Activated effector memory CD4-positive, alpha-beta T cell treated with anti-CD3 and anti-CD28 coated beads, Interleukin-2, amount 50 U/mL, for 16 hours (primary cell): ENCODE measurements around the gene DIDO1.

Source experiments
- DNase-seq: peaks from one replicate; pipeline ENCODE4 v3.0.0-alpha.2; 2020

DIDO1 gene

DNA sequence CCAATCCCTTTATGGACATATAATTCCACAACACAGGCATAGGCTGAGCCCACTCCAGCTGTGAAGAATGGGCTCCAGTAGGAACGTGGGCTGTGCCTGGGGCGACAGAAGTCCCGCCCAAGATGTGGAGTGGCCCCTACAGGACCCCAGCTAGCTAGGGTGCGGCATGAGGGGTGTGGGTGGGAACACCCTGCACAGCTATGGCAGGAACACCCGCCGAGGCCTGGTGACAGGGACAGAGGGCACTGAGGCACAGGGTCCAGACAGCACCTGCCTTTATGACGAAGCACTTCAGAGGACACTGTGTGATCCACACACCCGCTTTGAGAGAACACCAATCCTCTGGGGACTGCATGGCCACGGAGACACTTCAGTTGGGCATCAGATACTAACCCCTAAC is 36.4 kb downstream of the DIDO1 start:
- no peak for DNase-seq

DNA sequence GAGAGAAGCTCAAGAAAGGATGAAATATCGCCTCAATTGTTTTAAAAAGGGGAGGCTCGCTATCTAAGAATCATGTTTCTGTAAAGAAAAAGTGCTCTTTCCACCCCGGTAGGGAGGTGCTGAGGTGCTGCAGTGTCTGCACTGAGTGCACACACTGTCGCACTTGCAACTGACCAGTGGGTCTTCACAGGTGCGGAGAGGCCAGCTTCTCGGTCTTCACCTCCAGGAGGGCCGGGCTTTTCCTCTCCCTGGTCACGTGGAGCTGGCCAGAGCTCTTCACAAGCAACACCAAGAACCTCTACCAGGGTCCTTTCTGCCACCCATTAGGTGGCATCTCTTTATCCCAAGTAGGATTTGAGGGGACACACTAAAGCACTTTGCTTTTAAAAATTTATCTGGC is 36.9 kb downstream of the DIDO1 start:
- DNase-seq: no peak

GRCh38 chr20:62888910-62889309 is 37.4 kb downstream of the DIDO1 start:
- no peak for DNase-seq

DNA sequence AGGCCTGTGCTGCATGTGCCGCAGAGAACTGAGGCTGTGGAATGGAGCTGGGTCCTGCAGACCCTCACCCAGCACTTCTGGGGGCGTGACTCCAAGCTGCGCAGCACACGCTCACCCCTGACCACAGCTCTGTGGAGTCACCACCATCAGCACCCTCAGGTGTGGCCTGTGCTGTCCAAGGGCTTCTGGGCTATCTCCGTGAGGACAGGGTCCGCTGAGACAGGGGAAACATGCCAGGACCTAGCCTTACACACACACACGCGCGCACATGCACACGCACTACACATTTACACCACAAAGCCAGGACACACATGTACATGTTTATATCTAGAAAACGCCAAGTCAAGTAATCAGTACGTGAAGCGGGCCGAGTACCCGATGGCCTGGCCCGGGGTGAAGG is 37.9 kb downstream of the DIDO1 start:
- no peak for DNase-seq

DNA sequence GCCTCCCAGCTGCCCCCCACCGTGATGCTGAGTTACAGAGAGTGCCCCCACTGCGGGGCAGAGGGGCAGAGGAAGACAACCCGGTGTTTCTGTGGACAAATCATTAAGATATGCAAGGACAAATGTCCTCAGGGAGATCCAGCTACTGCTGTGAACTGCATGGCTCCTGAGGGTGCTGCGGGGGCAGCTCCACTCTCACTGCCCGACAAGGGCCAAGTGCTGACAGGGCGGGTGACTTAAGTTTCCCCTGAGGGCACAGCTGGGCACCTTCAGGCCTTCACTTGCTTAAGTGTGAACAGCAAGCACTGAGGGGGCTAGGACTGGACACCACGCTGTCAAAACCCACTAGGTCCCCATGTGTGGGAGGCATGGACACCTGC is 38.5 kb downstream of the DIDO1 start:
- no peak for DNase-seq

DNA sequence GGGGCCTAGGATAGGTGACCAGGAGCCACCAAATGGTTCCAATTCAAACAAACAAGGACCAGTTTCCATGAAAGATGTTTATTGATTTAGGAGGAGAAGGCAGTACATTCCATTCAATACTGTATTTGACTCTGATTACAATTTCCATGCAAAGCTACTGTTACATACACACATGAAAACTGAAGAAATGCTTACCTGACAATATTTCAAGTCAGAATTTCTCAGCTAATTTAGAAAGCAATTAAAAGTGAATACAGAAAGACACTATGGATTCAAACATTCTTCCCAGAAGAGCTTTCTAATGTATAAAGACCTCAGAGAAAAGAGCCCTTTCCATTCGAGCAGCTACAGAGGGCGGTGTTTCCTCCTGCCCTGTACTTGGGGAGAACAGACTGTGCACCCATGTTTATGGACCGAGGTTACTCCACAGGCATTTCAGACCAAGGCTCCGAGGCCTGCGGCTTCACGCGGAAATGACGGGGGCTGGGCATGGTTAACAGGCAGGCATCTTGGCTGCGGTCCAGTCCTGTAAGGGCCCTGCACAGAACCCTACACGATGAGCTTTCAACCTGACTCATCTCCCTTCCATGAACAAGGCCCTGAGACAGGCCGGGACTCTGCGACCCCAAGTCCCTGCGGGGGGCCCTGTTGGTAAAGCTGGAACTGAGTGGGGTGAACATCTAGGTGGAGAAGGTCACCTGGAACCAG is 39.0 kb downstream of the DIDO1 start:
- peak; percentile 72 for DNase-seq

- no peak for DNase-seq
Observed at GRCh38 chr20:62886709-62887058, 39.6 kb downstream of the DIDO1 start.

- no peak for DNase-seq
Observed at GRCh38 chr20:62885896-62886708, 40.2 kb downstream of the DIDO1 start.

DNA sequence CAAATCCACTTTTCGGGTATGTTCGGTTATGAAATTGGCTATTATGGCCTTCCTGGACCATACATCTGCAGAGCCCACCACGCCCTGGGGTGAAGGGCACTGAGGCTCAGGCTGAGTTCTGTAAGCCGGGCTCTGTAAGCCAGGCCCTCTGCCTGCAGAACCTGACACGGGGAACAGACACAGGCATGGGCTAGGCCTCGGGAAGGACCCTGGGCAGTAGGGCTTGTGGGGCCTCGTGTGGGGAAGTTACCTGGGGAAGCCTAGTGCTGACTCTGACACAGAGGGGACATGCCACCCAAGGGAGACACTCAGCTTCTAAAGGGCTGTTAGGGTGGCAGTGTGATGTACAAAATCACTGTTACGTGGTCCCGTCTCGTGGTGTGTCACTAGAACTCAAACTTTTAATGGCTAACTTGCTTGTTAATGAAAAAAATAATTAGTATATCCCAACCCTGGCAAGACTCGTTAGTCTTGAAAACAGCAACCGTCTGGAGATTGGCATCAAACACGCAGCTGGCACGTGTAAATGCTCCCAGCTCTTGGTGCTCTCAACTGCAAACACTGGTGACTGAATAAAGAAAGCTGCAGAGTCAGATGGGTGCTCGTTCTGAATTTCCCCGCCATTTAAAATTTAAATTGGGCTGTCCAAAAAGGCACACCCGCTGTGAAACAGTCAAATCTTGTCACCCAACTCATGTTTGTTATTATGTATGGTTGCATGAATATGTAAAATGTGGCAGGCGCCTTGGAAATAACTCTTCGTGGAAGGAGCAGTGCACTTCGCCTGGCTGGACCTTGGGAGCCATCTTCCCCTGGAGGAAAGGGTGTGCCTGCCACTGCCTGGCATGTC is 41.0 kb downstream of the DIDO1 start:
- DNase-seq: no peak

DNA sequence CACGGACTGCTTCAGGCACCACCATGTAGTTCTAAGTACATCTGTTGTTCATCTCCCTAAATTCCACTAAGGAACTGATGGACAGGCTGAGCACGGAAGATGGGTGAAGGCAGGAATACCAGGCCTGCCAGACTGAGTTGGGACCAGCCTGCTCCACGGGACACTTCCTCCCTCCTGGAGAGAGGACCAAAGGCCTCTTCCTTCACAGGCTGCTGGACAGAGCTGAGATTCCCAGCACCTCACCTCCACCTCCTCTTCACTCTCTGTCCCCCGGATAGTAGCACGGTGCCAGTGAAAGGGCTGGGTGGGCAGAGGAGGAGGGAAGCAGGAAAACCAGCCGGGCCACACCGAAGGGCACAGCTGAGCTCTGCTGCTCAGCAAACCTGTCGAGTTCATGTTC is 41.7 kb downstream of the DIDO1 start:
- no peak for DNase-seq

GRCh38 chr20:62882426-62882825 is 43.9 kb downstream of the DIDO1 start:
- no peak for DNase-seq

GRCh38 chr20:62881662-62882395 is 44.5 kb downstream of the DIDO1 start:
- no peak for DNase-seq

DNA sequence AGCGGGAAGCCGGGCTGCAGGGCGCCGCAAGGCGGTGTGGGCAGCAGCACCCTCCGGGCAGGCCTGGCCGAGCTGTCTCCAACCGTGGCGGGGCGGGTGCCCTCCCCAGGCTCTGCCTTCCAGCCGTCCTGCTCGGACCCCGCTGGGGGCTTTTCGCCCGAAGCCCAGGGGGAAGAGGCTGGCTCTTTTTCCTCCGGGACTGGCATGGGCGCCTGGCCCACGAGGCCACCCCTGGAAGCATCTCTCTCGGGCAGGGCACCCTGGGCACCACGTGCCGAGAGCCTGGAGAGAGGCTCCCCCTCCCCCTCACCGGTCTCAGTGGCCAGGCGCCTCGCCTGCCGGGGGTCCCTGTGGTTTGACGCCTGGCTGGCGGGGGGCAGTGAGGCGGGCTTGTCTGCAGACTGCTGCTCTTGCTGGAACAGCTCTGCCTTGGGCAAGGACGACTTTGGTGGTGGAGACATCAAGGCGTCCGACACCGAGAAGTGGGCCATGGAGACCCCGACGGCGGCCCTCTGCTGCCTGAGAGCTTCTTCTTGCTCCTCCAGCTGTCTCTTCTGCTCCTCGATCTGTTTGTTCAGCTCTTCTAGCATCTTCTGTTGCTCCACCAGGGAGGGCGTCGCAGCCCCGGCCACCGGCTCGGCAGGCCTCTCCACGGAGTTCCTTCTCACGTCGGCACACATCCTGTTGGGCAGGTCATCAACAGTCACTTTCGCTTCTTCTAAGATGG is 45.2 kb downstream of the DIDO1 start:
- DNase-seq: no peak

DNA sequence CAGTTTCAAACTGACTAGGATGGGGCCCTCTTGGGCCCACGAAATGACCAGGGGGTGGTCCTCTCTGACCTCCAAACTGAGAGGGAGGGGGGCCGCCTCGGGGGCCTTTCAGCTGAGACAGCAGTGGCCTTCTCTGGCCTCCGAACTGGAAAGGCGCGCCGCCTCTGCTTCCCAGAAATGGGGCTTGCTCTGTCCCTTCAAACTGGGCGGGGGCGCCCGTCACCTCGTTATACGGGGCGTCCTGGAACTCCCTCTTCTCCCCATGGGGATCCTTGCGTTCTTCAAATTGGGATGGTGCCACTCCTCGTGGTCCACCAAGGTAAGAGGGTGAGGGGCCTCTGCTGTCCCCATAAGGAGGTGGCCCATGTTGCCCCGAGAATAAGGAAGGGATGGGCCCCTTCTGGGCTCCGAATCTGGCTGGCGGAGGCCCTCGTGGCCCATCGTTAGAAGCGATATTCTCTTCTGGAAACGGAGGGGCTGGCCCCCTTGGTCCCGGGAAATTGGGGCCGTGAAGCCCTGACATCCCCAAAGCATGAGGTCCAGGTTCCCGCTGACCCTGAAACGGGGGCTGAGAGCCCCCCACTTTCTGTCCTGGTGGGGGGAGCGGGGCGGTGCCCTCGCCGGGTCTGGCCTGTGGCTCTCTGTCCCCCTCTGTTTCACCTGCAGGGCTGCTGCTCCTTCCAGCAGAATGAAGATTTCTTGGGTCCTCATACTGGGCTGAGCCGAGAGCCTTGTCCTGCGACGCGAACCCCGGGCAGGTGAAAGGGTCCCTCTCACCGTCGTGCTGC is 46.0 kb downstream of the DIDO1 start:
- DNase-seq: no peak

- no peak for DNase-seq
Observed at GRCh38 chr20:62879275-62880146, 46.8 kb downstream of the DIDO1 start.

- DNase-seq: no peak
Observed at GRCh38 chr20:62878244-62879038, 47.9 kb downstream of the DIDO1 start.

DNA sequence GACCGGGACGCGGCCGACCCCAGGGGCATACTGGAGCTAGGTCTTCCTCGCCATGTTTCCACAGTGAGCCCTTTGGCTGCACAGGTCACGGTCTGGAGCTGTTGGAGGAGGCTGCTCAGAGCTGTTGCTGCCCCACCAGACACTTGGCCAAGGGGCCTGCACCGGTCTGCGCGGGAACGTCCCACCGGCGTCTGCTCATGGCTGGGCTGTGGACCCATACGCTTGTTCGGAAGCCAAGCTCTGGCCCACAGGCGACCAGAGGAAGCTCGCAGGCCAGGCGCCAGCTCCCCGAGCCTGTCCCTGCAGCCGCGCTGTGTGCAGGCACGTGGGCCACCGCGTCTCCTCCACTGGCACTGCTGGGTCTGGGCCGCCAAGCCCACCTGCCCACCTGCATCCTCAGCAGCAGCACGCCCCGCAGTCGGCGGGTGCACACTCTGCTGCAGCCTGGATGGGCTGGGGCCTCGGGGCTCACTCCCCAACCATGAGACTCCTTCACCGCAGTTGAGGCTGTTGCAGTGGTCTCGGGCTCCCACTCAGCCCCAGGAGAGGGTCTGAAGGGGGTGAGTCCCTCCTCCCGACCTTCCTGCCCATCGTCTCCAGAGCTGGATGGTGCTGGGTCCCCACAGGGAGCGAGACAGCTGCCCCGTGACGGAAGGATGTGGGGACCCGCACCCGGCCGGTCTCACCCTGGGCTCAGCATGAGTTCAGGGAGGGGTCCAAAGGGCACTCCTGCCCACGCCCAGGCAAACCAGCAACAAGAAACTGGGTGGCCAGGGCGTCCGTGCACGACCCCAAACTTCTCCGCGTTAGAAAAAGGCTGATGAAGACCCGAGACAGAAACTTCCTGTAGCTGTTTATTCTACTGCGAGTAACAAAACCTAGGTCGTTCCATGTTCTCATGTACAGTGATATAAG is 49.1 kb downstream of the DIDO1 start:
- DNase-seq: no peak

GRCh38 chr20:62876501-62876901 is 49.8 kb downstream of the DIDO1 start:
- no peak for DNase-seq
